GM12878 (cell line): Measurements from ENCODE around the gene PLXNB2. TPM values are rescaled to one million over a fixed set of nuclear protein-coding genes. Genes with fewer than 3 reads are reported as not detected.

Source experiments
- ATAC-seq: fragments of 200-7000 bp; cut with Tn5 transposase; 3 replicates; pipeline ENCODE4 v1.9.1; 2020; ENCODE audit warnings: mild to moderate bottlenecking, moderate library complexity
- BruUV-seq: library from RNA; stranded (reverse); fragments of 400-500 nt; replicated peaks from 2 replicates; lab custom pipeline; 2021; lab: Mats Ljungman, UMichigan
- CTCF ChIA-PET: fragments of 300-600 bp; sonication (Branson Sonifier 250); formaldehyde crosslinking; extraction: SDS; loops from one replicate; lab custom pipeline; 2021; ENCODE audit warnings: inconsistent platforms; lab: Yijun Ruan, JAX
- POLR2A ChIA-PET: fragments of 350-600 bp; formaldehyde crosslinking; extraction: SDS; loops from one replicate; lab custom pipeline; 2021; ENCODE audit warnings: inconsistent platforms; lab: Charles Lee
- RAD21 ChIA-PET: fragments of 300-600 bp; sonication (Branson Sonifier 250); formaldehyde crosslinking; loops from one replicate; lab custom pipeline; 2023; ENCODE audit warnings: antibody characterized with exemption; ENCODE audit not compliant: unreplicated experiment; lab: Charles Lee
- SMC1A ChIA-PET: fragments of 300-600 bp; sonication (Branson Sonifier 250); formaldehyde crosslinking; loops from one replicate; lab custom pipeline; 2023; ENCODE audit not compliant: unreplicated experiment, uncharacterized antibody; lab: Charles Lee
- DNase-seq: peaks from one replicate; pipeline ENCODE4 v3.0.0-alpha.2; 2011; ENCODE audit warnings: low read depth, low spot score
- FAIRE-seq: peaks from 3 replicates; lab custom pipeline; 2011; peaks lifted over from hg19 to GRCh38; lab: Jason Lieb, UNC
- H2AFZ ChIP-seq: 2 replicates; pipeline ENCODE4 v1.6.0; 2011; ENCODE audit warnings: low read depth, low read length, control low read depth; ENCODE audit not compliant: control insufficient read depth
- H3K27ac ChIP-seq: 2 replicates; pipeline ENCODE4 v1.5.1; 2011; ENCODE audit warnings: control low read depth; ENCODE audit not compliant: control insufficient read depth, insufficient read depth
- H3K27me3 ChIP-seq, 2 experiments: replicated peaks in 1 of 2; 2 replicates each; pipeline versions ENCODE4 v1.6.0 to v1.6.1; 2011; ENCODE audit warnings: low read length in 1 of 2; ENCODE audit not compliant: control insufficient read depth in 2 of 2, insufficient read depth in 2 of 2
- H3K36me3 ChIP-seq, 2 experiments: 2 replicates each; pipeline ENCODE4 v1.5.1; 2011; ENCODE audit warnings: low read length in 1 of 2; ENCODE audit not compliant: control insufficient read depth in 2 of 2, insufficient read depth in 2 of 2
- H3K4me1 ChIP-seq: 2 replicates; pipeline ENCODE4 v1.6.1; 2011; ENCODE audit warnings: mild to moderate bottlenecking, low read length, moderate library complexity, mixed read lengths; ENCODE audit not compliant: control insufficient read depth, insufficient read depth
- H3K4me2 ChIP-seq: 2 replicates; pipeline ENCODE4 v1.6.0; 2011; ENCODE audit warnings: control low read depth; ENCODE audit not compliant: control insufficient read depth, insufficient read depth
- H3K4me3 ChIP-seq: fragments of 200-600 bp; sonication (generic); 2 replicates; pipeline ENCODE4 v1.5.1; 2016
- H3K79me2 ChIP-seq: 2 replicates; pipeline ENCODE4 v1.6.0; 2011; ENCODE audit warnings: low read length; ENCODE audit not compliant: control insufficient read depth, insufficient read depth
- H3K9ac ChIP-seq: 2 replicates; pipeline ENCODE4 v1.8.0; 2011; ENCODE audit warnings: low read length, control low read depth, mixed read lengths; ENCODE audit not compliant: control insufficient read depth, insufficient read depth
- H3K9me3 ChIP-seq: replicated peaks from 3 replicates; pipeline ENCODE4 v1.5.1; 2011; ENCODE audit warnings: mild to moderate bottlenecking, low read length; ENCODE audit not compliant: control insufficient read depth, insufficient read depth
- H4K20me1 ChIP-seq: 2 replicates; pipeline ENCODE4 v1.6.0; 2011; ENCODE audit not compliant: control insufficient read depth, insufficient read depth
- EED ChIP-seq: sonication (generic); IDR thresholded peaks from 2 replicates; pipeline ENCODE4 v1.6.1; 2016; ENCODE audit warnings: antibody characterized with exemption, low read depth
- FOXM1 ChIP-seq: IDR thresholded peaks from 2 replicates; pipeline ENCODE4 v1.6.1; 2012; ENCODE audit warnings: low read depth, mild to moderate bottlenecking, inconsistent platforms, low read length, moderate library complexity
- HDGF ChIP-seq: fragments of 450-650 bp; IDR thresholded peaks from 2 replicates; pipeline ENCODE4 v1.6.1; 2016; ENCODE audit warnings: antibody characterized with exemption
- WGBS: methylation state at CpG from one replicate; pipeline ENCODE4 v1.1.6; 2016; ENCODE audit warnings: low lambda C conversion rate; ENCODE audit not compliant: insufficient replicate concordance, insufficient coverage; ENCODE audit errors: missing lambda C conversion rate; 5-methylcytosine and 5-hydroxymethylcytosine counted together
- in situ Hi-C: fragments of 300-500 bp; cut with MboI; formaldehyde crosslinking; loops from 9 replicates; pipeline ENCODE4 v1.14.3; 2018; ENCODE audit warnings: mixed read lengths
- intact Hi-C: fragments of 100-400 bp; cut with micrococcal nuclease; formaldehyde crosslinking; loops from one replicate; pipeline ENCODE4 v1.14.2; 2022; ENCODE audit not compliant: unreplicated experiment
- polyA plus RNA-seq, 11 experiments: library from polyadenylated mRNA; depleted of rRNA in 4 of 11; unstranded in 6 of 11; stranded (reverse) in 5 of 11; fragments of >200 nt; fragmentation: Nextera tagmentation in 4 of 11; fragmentation: Illumina TruSeq in 1 of 11; extraction: Ambion mirVana in 4 of 11; extraction: Trizol in 1 of 11; gene quantifications; 1 replicate in 1 of 11; 2 replicates in 10 of 11; pipeline versions ENCODE4 v1.2.1 to v1.2.3, GENCODE V29; 2011 to 2016; ENCODE audit warnings: inconsistent platforms in 2 of 11, missing spikeins in 2 of 11, low read depth in 1 of 11
- total RNA-seq, 4 experiments: library from RNA; depleted of rRNA in 3 of 4; stranded (reverse); fragments of >200 nt in 3 of 4; fragmentation: Illumina TruSeq in 1 of 4; extraction: Trizol in 1 of 4; gene quantifications; 2 replicates each; pipeline versions ENCODE4 v1.2.1 to v1.2.3, GENCODE V29; 2013 to 2021
- TF ChIP-seq, protein P1 (sequence below): fragments of 450-650 bp; IDR thresholded peaks from 2 replicates; pipeline ENCODE4 v1.6.1; 2016; ENCODE audit warnings: mild to moderate bottlenecking

Gene PLXNB2
- total and polyA plus RNA-seq, 10 of the 15 experiments (the other 5 are each of a cell fraction or from before 2014, with no cell fraction given), result 0.68 to 134 (median 41.9) TPM

DNA sequence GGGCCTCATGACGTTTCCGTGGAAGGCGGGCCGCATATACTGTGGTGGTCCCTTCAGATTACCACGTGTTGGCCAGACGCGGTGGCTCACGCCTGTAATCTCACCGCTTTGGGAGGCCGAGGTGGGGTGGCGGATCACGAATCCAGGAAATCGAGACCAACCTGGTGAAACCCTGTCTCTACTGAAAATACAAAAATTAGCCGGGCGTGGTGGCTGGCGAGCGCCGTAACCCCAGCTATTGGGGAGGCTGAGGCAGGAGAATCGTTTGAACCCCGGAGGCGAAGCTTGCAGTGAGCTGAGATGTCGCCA lies 20.2 kb upstream of the PLXNB2 start:
- H3K36me3 ChIP-seq, result no peaks in the 10 kb centered on the region
- peak overlapping the region; percentile 69 for H3K4me3 ChIP-seq
- SMC1A ChIA-PET, result interaction anchor here (1.1 to 1.7 kb wide), 4 partner anchors 14 to 76 kb away, joined by 3 to 5 read pairs (median 5); partner anchors contain the start of gene HDAC10
- RAD21 ChIA-PET, result interaction anchor here (0.8 to 1.7 kb wide), 2 partner anchors 14 to 51 kb away, joined by 3 to 6 read pairs; no protein-coding TSS in a partner anchor
- 55% methylated on average over 22 of the region's 22 CpGs for WGBS
- no TSS peak for BruUV-seq
- in situ Hi-C loops, result loop anchor here (5.0 kb wide), 1 partner anchor 50 kb away; no protein-coding TSS in a partner anchor
- FAIRE-seq, result no peak
- H3K9ac ChIP-seq, result peak overlapping the region; percentile 85
- peak; percentile 35; the same call in 1 of the 2 replicates for TF ChIP-seq HDGF
- no peak for TF ChIP-seq EED
- no peak for TF ChIP-seq FOXM1
- TF ChIP-seq, protein P1, sequence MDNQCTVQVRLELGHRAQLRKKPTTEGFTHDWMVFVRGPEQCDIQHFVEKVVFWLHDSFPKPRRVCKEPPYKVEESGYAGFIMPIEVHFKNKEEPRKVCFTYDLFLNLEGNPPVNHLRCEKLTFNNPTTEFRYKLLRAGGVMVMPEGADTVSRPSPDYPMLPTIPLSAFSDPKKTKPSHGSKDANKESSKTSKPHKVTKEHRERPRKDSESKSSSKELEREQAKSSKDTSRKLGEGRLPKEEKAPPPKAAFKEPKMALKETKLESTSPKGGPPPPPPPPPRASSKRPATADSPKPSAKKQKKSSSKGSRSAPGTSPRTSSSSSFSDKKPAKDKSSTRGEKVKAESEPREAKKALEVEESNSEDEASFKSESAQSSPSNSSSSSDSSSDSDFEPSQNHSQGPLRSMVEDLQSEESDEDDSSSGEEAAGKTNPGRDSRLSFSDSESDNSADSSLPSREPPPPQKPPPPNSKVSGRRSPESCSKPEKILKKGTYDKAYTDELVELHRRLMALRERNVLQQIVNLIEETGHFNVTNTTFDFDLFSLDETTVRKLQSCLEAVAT, result peak; percentile 98
- intact Hi-C loops, result loop anchor here (1.0 kb wide), 1 partner anchor 51 kb away; no protein-coding TSS in a partner anchor
- no peaks in the 10 kb centered on the region for H3K27me3 ChIP-seq
- peaks cover 2% of the 10 kb centered on the region; the same call in 1 of the 2 replicates for H3K4me1 ChIP-seq
- H3K27ac ChIP-seq, result peak overlapping the region; percentile 85
- POLR2A ChIA-PET, result no interaction called here
- H3K4me2 ChIP-seq, result peak overlapping the region; percentile 78
- peaks cover 1% of the 10 kb centered on the region; the same call in 1 of the 2 replicates for H3K79me2 ChIP-seq
- no peaks in the 10 kb centered on the region for H3K9me3 ChIP-seq
- CTCF ChIA-PET, result interaction anchor here (0.6 to 4.2 kb wide), 12 partner anchors 10 to 236 kb away, joined by 3 to 36 read pairs (median 5); partner anchors contain the start of gene HDAC10
- H2AFZ ChIP-seq, result peak overlapping the region; percentile 92
- ATAC-seq, result no peak
- no peak for DNase-seq
- no peaks in the 10 kb centered on the region for H4K20me1 ChIP-seq
